ENCODE measurements around the gene MEX3C. TPM values are rescaled to one million over a fixed set of nuclear protein-coding genes. Genes with fewer than 3 reads are reported as not detected.

The MEX3C gene
- total RNA-seq, 1 donor from 2014 or later: 54.1 TPM

Other genes starting within 250 kb of the MEX3C start
- gene ELAC1, start 229.6 kb downstream of the MEX3C start, total RNA-seq (ENCODE audit: unreplicated experiment): 10.5 TPM
- 87.2 TPM for gene SMAD4, start 167.5 kb downstream of the MEX3C start, total RNA-seq (ENCODE audit: unreplicated experiment)

All from endothelial cell (in vitro differentiated cells).